DOHH2 (cell line): Measurements from ENCODE around the gene CDKL5.

Source experiments
- EZH2phosphoT487 ChIP-seq: fragments of 200-600 bp; sonication (generic); IDR thresholded peaks from 2 replicates; pipeline ENCODE4 v1.6.1; 2017; ENCODE audit warnings: borderline replicate concordance, mild to moderate bottlenecking, antibody characterized with exemption, low read length, moderate library complexity, mixed read lengths
- TF ChIP-seq, protein P1 (sequence below): fragments of 200-600 bp; sonication (generic); IDR thresholded peaks from one replicate; pipeline ENCODE4 v1.5.1; 2014; ENCODE audit warnings: antibody characterized with exemption, mild to moderate bottlenecking, low read depth, low read length; ENCODE audit not compliant: poor library complexity, severe bottlenecking

DNA sequence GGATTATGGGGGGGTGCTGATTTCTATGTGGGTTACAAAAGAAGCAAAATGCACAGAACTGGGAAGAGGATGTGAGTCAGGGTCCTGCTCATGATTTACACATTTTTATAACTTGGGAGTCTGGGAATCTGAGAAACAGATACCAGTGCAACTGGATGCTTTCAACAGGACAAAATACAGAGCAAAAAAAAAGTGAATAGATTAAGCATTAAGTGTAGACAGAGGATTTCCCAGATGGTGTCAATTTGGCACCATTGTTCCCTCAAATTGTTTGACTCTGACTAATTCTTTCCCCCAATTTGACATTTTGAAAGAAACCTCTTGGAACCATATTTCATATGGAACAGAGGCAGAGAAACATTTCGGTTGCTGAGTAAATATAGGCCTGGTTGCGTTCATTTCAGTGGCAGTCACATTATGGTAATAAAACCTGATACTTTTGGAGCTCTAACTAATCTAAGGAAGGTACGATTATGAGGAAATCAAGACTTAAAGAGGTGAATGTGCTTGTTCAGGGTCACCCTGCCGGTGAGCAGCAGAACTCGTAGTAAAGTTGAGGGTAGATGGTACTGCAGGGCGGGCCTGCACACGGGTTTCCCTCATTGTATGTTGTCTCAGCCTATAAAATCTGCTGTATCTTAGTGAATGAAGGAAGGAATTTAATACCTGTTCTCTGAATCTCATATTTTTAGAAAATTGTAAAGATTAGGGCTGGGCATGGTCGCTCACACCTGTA, 18.7 kb upstream of the CDKL5 start:
- TF ChIP-seq, protein P1, sequence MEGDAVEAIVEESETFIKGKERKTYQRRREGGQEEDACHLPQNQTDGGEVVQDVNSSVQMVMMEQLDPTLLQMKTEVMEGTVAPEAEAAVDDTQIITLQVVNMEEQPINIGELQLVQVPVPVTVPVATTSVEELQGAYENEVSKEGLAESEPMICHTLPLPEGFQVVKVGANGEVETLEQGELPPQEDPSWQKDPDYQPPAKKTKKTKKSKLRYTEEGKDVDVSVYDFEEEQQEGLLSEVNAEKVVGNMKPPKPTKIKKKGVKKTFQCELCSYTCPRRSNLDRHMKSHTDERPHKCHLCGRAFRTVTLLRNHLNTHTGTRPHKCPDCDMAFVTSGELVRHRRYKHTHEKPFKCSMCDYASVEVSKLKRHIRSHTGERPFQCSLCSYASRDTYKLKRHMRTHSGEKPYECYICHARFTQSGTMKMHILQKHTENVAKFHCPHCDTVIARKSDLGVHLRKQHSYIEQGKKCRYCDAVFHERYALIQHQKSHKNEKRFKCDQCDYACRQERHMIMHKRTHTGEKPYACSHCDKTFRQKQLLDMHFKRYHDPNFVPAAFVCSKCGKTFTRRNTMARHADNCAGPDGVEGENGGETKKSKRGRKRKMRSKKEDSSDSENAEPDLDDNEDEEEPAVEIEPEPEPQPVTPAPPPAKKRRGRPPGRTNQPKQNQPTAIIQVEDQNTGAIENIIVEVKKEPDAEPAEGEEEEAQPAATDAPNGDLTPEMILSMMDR: no peak
- no peak for TF ChIP-seq EZH2phosphoT487
